Caco-2 (cell line): ENCODE results near the gene PALD1. TPM values are rescaled to one million over a fixed set of nuclear protein-coding genes. Genes with fewer than 3 reads are reported as not detected.

Source experiments
- BruUV-seq: library from RNA; stranded (reverse); fragments of 400-500 nt; replicated peaks from 2 replicates; lab custom pipeline; 2021; lab: Mats Ljungman, UMichigan
- CTCF ChIA-PET: fragments of 300-600 bp; sonication (Branson Sonifier 250); formaldehyde crosslinking; loops from one replicate; lab custom pipeline; 2022; ENCODE audit warnings: antibody characterized with exemption; lab: Charles Lee
- POLR2A ChIA-PET: fragments of 300-600 bp; sonication (Branson Sonifier 250); formaldehyde crosslinking; loops from one replicate; lab custom pipeline; 2022; ENCODE audit warnings: antibody characterized with exemption; lab: Charles Lee
- DNase-seq, 2 experiments: peaks; one replicate each; pipeline versions ENCODE4 v3.0.0 to v3.0.0-alpha.2; 2020 to 2022
- H3K27me3 ChIP-seq: replicated peaks from 2 replicates; pipeline ENCODE4 v1.6.0; 2011; ENCODE audit warnings: low read length; ENCODE audit not compliant: control insufficient read depth, insufficient read depth
- H3K36me3 ChIP-seq: 2 replicates; pipeline ENCODE4 v1.5.1; 2011; ENCODE audit warnings: low read length; ENCODE audit not compliant: control insufficient read depth, insufficient read depth
- H3K4me1 ChIP-seq: fragments of 250-450 bp; sonication (Bioruptor Pico); 2 replicates; pipeline ENCODE4 v1.5.1; 2020; ENCODE audit warnings: mild to moderate bottlenecking
- H3K4me3 ChIP-seq: 2 replicates; pipeline ENCODE4 v1.5.1; 2011; ENCODE audit warnings: low read depth, mild to moderate bottlenecking, control low read depth, low read length
- H3K9me3 ChIP-seq: fragments of 250-450 bp; sonication (Bioruptor Pico); 2 replicates; pipeline ENCODE4 v1.5.1; 2020; ENCODE audit warnings: mild to moderate bottlenecking, moderate library complexity
- H3K27ac Mint-ChIP-seq: one replicate; pipeline ENCODE4 v1.8.0; 2022; ENCODE audit warnings: mixed read lengths; ENCODE audit not compliant: unreplicated experiment
- H3K27me3 Mint-ChIP-seq: one replicate; pipeline ENCODE4 v1.8.0; 2022; ENCODE audit warnings: mixed read lengths; ENCODE audit not compliant: insufficient read depth, unreplicated experiment
- H3K36me3 Mint-ChIP-seq: one replicate; pipeline ENCODE4 v1.8.0; 2022; ENCODE audit warnings: mild to moderate bottlenecking, mixed read lengths; ENCODE audit not compliant: insufficient read depth, unreplicated experiment
- H3K4me1 Mint-ChIP-seq: one replicate; pipeline ENCODE4 v1.8.0; 2022; ENCODE audit warnings: low read depth, mixed read lengths; ENCODE audit not compliant: unreplicated experiment
- H3K4me3 Mint-ChIP-seq: one replicate; pipeline ENCODE4 v1.8.0; 2022; ENCODE audit warnings: mild to moderate bottlenecking, moderate library complexity, mixed read lengths; ENCODE audit not compliant: unreplicated experiment
- H3K9me3 Mint-ChIP-seq: one replicate; pipeline ENCODE4 v1.8.0; 2022; ENCODE audit warnings: mixed read lengths; ENCODE audit not compliant: unreplicated experiment
- CTCF ChIP-seq, 2 experiments: fragments of 200-600 bp in 1 of 2; IDR thresholded peaks; 1 replicate in 1 of 2; 2 replicates in 1 of 2; pipeline versions ENCODE4 v1.5.1 to v1.8.0; 2011 to 2022; ENCODE audit warnings: antibody characterized with exemption in 1 of 2, control low read depth in 1 of 2, inconsistent platforms in 1 of 2, low read depth in 1 of 2, low read length in 1 of 2, mild to moderate bottlenecking in 1 of 2, moderate library complexity in 1 of 2; ENCODE audit not compliant: insufficient read depth in 1 of 2, severe bottlenecking in 1 of 2, unreplicated experiment in 1 of 2
- intact Hi-C: fragments of 100-400 bp; cut with micrococcal nuclease; formaldehyde crosslinking; loops from one replicate; pipeline ENCODE4 v1.10.0; 2022; ENCODE audit not compliant: unreplicated experiment
- total RNA-seq: library from RNA; stranded (reverse); gene quantifications from 2 replicates; pipeline ENCODE4 v1.2.3, GENCODE V29; 2022

PALD1 gene
- total RNA-seq, 1 experiment from 2014 or later, result 10.3 TPM

GRCh38 chr10:70435241-70436085, 43.1 kb upstream of the PALD1 start:
- Histone ChIP-seq H3K27me3 (no peaks in the 10 kb centered on the region), H3K4me3 (no peak overlapping the region), H3K9me3 (no peaks in the 10 kb centered on the region), H3K4me1 (peaks cover 9% of the 10 kb centered on the region; the same call in 1 of the 2 replicates), H3K36me3 (peaks cover 2% of the 10 kb centered on the region; the same call in 1 of the 2 replicates)
- Mint-ChIP-seq H3K27me3 (no peaks in the 10 kb centered on the region), H3K4me3 (no peak overlapping the region), H3K27ac (no peak overlapping the region), H3K36me3 (peaks cover 21% of the 10 kb centered on the region), H3K4me1 (no peaks in the 10 kb centered on the region), H3K9me3 (no peaks in the 10 kb centered on the region)
- BruUV-seq, result no TSS peak
- POLR2A ChIA-PET, result interaction anchor here (0.5 kb wide), 1 partner anchor 32 kb away, joined by 3 read pairs; the partner anchor contains the start of gene EIF4EBP2
- intact Hi-C loops, result loop anchor here (10.0 kb wide), 1 partner anchor 319 kb away; no protein-coding TSS in a partner anchor
- no peak for TF ChIP-seq CTCF (IDR thresholded peaks at IDR 0.05; ENCODE audit: insufficient read depth in 1 of 2, low read depth in 1 of 2, low read length in 1 of 2, severe bottlenecking in 1 of 2, unreplicated experiment in 1 of 2)
- CTCF ChIA-PET, result interaction anchor here (0.9 to 1.6 kb wide), 3 partner anchors 11 to 214 kb away, joined by 3 to 20 read pairs (median 3); no protein-coding TSS in a partner anchor
- peak in 1 of 2 experiments; percentile 39 for DNase-seq

GRCh38 chr10:70437721-70438120, 40.8 kb upstream of the PALD1 start:
- peaks cover 17% of the 10 kb centered on the region for H3K4me1 ChIP-seq
- Mint-ChIP-seq H3K4me3 (no peak overlapping the region), H3K36me3 (peaks cover 31% of the 10 kb centered on the region), H3K4me1 (peaks cover 11% of the 10 kb centered on the region), H3K27me3 (no peaks in the 10 kb centered on the region), H3K27ac (no peak overlapping the region), H3K9me3 (no peaks in the 10 kb centered on the region)
- H3K27me3 ChIP-seq, result no peaks in the 10 kb centered on the region
- intact Hi-C loops, result loop anchor here (10.0 kb wide), 1 partner anchor 317 kb away; no protein-coding TSS in a partner anchor
- DNase-seq, result peak in 1 of 2 experiments; percentile 42
- POLR2A ChIA-PET, result no interaction called here
- CTCF ChIA-PET, result interaction anchor here (1.3 kb wide), 1 partner anchor 13 kb away, joined by 3 read pairs; no protein-coding TSS in a partner anchor
- H3K4me3 ChIP-seq, result no peak overlapping the region
- H3K36me3 ChIP-seq, result no peaks in the 10 kb centered on the region; the same call in 1 of the 2 replicates
- no TSS peak for BruUV-seq
- TF ChIP-seq CTCF (IDR thresholded peaks at IDR 0.05; ENCODE audit: insufficient read depth in 1 of 2, low read depth in 1 of 2, low read length in 1 of 2, severe bottlenecking in 1 of 2, unreplicated experiment in 1 of 2), result peak in 1 of 2 experiments; percentile 13
- H3K9me3 ChIP-seq, result no peaks in the 10 kb centered on the region

- no peaks in the 10 kb centered on the region for H3K9me3 Mint-ChIP-seq
- no peak overlapping the region for H3K4me3 Mint-ChIP-seq
- DNase-seq, result no peak
- Histone ChIP-seq H3K27me3 (no peaks in the 10 kb centered on the region), H3K4me1 (peaks cover 40% of the 10 kb centered on the region), H3K36me3 (no peaks in the 10 kb centered on the region), H3K9me3 (no peaks in the 10 kb centered on the region), H3K4me3 (no peak overlapping the region)
- BruUV-seq, result no TSS peak
- peak overlapping the region; percentile 74 for H3K27ac Mint-ChIP-seq
- H3K4me1 Mint-ChIP-seq, result peaks cover 26% of the 10 kb centered on the region
- intact Hi-C loops, result no loop called here
- POLR2A ChIA-PET, result no interaction called here
- H3K36me3 Mint-ChIP-seq, result peaks cover 24% of the 10 kb centered on the region
- no peak for TF ChIP-seq CTCF (IDR thresholded peaks at IDR 0.05; ENCODE audit: insufficient read depth in 1 of 2, low read depth in 1 of 2, low read length in 1 of 2, severe bottlenecking in 1 of 2, unreplicated experiment in 1 of 2)
- CTCF ChIA-PET, result interaction anchor here (0.6 to 0.7 kb wide), 2 partner anchors 35 to 76 kb away, joined by 3 read pairs; no protein-coding TSS in a partner anchor
- H3K27me3 Mint-ChIP-seq, result no peaks in the 10 kb centered on the region
These were observed 38.0 kb upstream of the PALD1 start for GRCh38 chr10:70440296-70441160.
